ENCODE data around the gene EIF1B.

DNA sequence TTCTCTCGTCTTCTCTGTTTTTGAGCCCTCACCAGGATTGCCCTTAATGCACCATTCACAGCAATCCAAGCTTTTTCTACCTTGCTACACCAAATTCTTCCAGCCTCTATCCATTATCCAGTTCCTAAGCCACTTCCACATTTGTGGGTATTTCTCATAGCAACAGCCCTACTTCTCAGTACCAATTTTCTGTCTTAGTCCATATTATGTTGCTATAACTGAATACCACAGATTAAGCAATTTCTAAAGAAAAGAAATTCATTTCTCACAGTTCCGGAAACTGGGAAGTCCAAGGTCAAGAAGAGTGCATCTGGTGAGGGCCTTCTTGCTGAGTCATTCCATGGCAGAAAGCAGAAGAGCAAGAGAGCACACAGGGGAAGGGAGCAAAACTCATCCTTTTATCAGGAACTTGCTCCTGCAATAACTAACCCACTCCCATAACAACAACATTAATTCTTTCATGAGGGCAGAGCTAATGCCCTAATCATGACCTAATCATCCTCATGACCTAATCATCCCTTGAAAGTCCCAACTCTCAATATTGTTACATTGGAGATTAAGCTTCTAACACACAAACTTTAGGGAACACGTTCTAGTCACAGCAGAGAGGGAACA, 9.7 kb upstream of the EIF1B start:
- TF ChIP-seq SIN3A (IDR thresholded peaks at IDR 0.05; ENCODE audit: borderline replicate concordance, insufficient read depth, low read depth, low read length) (no peak), POLR2AphosphoS5 (IDR thresholded peaks at IDR 0.05; ENCODE audit: low read depth, low read length) (no peak), TCF7L2 (IDR thresholded peaks at IDR 0.05; ENCODE audit: low read depth, low read length) (no peak)
- TF ChIP-seq, protein P1, sequence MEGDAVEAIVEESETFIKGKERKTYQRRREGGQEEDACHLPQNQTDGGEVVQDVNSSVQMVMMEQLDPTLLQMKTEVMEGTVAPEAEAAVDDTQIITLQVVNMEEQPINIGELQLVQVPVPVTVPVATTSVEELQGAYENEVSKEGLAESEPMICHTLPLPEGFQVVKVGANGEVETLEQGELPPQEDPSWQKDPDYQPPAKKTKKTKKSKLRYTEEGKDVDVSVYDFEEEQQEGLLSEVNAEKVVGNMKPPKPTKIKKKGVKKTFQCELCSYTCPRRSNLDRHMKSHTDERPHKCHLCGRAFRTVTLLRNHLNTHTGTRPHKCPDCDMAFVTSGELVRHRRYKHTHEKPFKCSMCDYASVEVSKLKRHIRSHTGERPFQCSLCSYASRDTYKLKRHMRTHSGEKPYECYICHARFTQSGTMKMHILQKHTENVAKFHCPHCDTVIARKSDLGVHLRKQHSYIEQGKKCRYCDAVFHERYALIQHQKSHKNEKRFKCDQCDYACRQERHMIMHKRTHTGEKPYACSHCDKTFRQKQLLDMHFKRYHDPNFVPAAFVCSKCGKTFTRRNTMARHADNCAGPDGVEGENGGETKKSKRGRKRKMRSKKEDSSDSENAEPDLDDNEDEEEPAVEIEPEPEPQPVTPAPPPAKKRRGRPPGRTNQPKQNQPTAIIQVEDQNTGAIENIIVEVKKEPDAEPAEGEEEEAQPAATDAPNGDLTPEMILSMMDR (IDR thresholded peaks at IDR 0.05), result no peak
- TF ChIP-seq, protein P2, sequence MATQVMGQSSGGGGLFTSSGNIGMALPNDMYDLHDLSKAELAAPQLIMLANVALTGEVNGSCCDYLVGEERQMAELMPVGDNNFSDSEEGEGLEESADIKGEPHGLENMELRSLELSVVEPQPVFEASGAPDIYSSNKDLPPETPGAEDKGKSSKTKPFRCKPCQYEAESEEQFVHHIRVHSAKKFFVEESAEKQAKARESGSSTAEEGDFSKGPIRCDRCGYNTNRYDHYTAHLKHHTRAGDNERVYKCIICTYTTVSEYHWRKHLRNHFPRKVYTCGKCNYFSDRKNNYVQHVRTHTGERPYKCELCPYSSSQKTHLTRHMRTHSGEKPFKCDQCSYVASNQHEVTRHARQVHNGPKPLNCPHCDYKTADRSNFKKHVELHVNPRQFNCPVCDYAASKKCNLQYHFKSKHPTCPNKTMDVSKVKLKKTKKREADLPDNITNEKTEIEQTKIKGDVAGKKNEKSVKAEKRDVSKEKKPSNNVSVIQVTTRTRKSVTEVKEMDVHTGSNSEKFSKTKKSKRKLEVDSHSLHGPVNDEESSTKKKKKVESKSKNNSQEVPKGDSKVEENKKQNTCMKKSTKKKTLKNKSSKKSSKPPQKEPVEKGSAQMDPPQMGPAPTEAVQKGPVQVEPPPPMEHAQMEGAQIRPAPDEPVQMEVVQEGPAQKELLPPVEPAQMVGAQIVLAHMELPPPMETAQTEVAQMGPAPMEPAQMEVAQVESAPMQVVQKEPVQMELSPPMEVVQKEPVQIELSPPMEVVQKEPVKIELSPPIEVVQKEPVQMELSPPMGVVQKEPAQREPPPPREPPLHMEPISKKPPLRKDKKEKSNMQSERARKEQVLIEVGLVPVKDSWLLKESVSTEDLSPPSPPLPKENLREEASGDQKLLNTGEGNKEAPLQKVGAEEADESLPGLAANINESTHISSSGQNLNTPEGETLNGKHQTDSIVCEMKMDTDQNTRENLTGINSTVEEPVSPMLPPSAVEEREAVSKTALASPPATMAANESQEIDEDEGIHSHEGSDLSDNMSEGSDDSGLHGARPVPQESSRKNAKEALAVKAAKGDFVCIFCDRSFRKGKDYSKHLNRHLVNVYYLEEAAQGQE (IDR thresholded peaks at IDR 0.05; ENCODE audit: insufficient read depth in 1 of 2, low read depth in 2 of 2, low read length in 1 of 2), result no peak
